Adipocyte (in vitro differentiated cells): Measurements from ENCODE around the gene TSPAN11.

ENCODE experiments used
- DNase-seq: peaks from one replicate; pipeline ENCODE4 v3.0.0-alpha.2; 2015; ENCODE audit warnings: low read depth
- H3K27me3 ChIP-seq: replicated peaks from 2 replicates; pipeline ENCODE4 v1.7.0; 2013; ENCODE audit warnings: mild to moderate bottlenecking, low read length, moderate library complexity; ENCODE audit not compliant: control insufficient read depth, insufficient read depth
- H3K36me3 ChIP-seq: 2 replicates; pipeline ENCODE4 v1.7.0; 2013; ENCODE audit warnings: low read length, mild to moderate bottlenecking, moderate library complexity; ENCODE audit not compliant: control insufficient read depth, insufficient read depth, severe bottlenecking
- H3K4me1 ChIP-seq: 2 replicates; pipeline ENCODE4 v1.7.0; 2013; ENCODE audit warnings: mild to moderate bottlenecking, low read length, moderate library complexity; ENCODE audit not compliant: control insufficient read depth, insufficient read depth
- H3K4me3 ChIP-seq: 2 replicates; pipeline ENCODE4 v1.7.0; 2013; ENCODE audit warnings: mild to moderate bottlenecking, low read length, moderate library complexity
- H3K9ac ChIP-seq: 2 replicates; pipeline ENCODE4 v1.7.0; 2013; ENCODE audit warnings: mild to moderate bottlenecking, low read length, moderate library complexity
- H3K9me3 ChIP-seq: 2 replicates; pipeline ENCODE4 v1.7.0; 2013; ENCODE audit warnings: mild to moderate bottlenecking, low read length, moderate library complexity; ENCODE audit not compliant: control insufficient read depth

Gene TSPAN11

GRCh38 chr12:31016057-31016456 lies 89.5 kb downstream of the TSPAN11 start:
- Histone ChIP-seq H3K27me3 (peaks cover 6% of the 10 kb centered on the region), H3K9me3 (no peaks in the 10 kb centered on the region), H3K4me3 (no peak overlapping the region), H3K9ac (no peak overlapping the region), H3K36me3 (no peaks in the 10 kb centered on the region), H3K4me1 (no peaks in the 10 kb centered on the region)
- DNase-seq: no peak

- no peak overlapping the region for H3K4me3 ChIP-seq
- H3K36me3 ChIP-seq: no peaks in the 10 kb centered on the region
- H3K9me3 ChIP-seq: no peaks in the 10 kb centered on the region
- H3K9ac ChIP-seq: no peak overlapping the region
- DNase-seq: no peak
- no peaks in the 10 kb centered on the region for H3K4me1 ChIP-seq
- H3K27me3 ChIP-seq: peaks cover 8% of the 10 kb centered on the region
Observed at GRCh38 chr12:31017535-31017934, 91.0 kb downstream of the TSPAN11 start.

- H3K36me3 ChIP-seq: no peaks in the 10 kb centered on the region
- DNase-seq: no peak
- no peaks in the 10 kb centered on the region for H3K9me3 ChIP-seq
- no peak overlapping the region for H3K4me3 ChIP-seq
- peaks cover 9% of the 10 kb centered on the region for H3K27me3 ChIP-seq
- H3K4me1 ChIP-seq: no peaks in the 10 kb centered on the region
- H3K9ac ChIP-seq: no peak overlapping the region
Observed at GRCh38 chr12:31018106-31018789, 91.7 kb downstream of the TSPAN11 start.

GRCh38 chr12:31018790-31019505 lies 92.4 kb downstream of the TSPAN11 start:
- DNase-seq: no peak
- H3K9me3 ChIP-seq: no peaks in the 10 kb centered on the region
- no peak overlapping the region for H3K4me3 ChIP-seq
- no peaks in the 10 kb centered on the region for H3K4me1 ChIP-seq
- H3K27me3 ChIP-seq: peaks cover 11% of the 10 kb centered on the region
- no peaks in the 10 kb centered on the region for H3K36me3 ChIP-seq
- no peak overlapping the region for H3K9ac ChIP-seq

- no peak for DNase-seq
- Histone ChIP-seq H3K36me3 (no peaks in the 10 kb centered on the region), H3K27me3 (peaks cover 11% of the 10 kb centered on the region), H3K4me1 (no peaks in the 10 kb centered on the region), H3K9me3 (no peaks in the 10 kb centered on the region), H3K4me3 (no peak overlapping the region), H3K9ac (no peak overlapping the region)
Observed at GRCh38 chr12:31019561-31019960, 93.0 kb downstream of the TSPAN11 start.

- Histone ChIP-seq H3K9ac (no peak overlapping the region), H3K4me1 (no peaks in the 10 kb centered on the region), H3K9me3 (no peaks in the 10 kb centered on the region), H3K27me3 (peaks cover 11% of the 10 kb centered on the region), H3K36me3 (no peaks in the 10 kb centered on the region), H3K4me3 (no peak overlapping the region)
- DNase-seq: no peak
Observed at GRCh38 chr12:31019976-31020375, 93.4 kb downstream of the TSPAN11 start.

- DNase-seq: no peak
- Histone ChIP-seq H3K9ac (no peak overlapping the region), H3K4me1 (no peaks in the 10 kb centered on the region), H3K36me3 (no peaks in the 10 kb centered on the region), H3K4me3 (no peak overlapping the region), H3K9me3 (no peaks in the 10 kb centered on the region), H3K27me3 (peaks cover 11% of the 10 kb centered on the region)
Observed at GRCh38 chr12:31020385-31021166, 94.0 kb downstream of the TSPAN11 start.

GRCh38 chr12:31021181-31021580 lies 94.6 kb downstream of the TSPAN11 start:
- H3K36me3 ChIP-seq: no peaks in the 10 kb centered on the region
- H3K9me3 ChIP-seq: no peaks in the 10 kb centered on the region
- peaks cover 11% of the 10 kb centered on the region for H3K27me3 ChIP-seq
- H3K4me1 ChIP-seq: no peaks in the 10 kb centered on the region
- no peak overlapping the region for H3K4me3 ChIP-seq
- no peak for DNase-seq
- no peak overlapping the region for H3K9ac ChIP-seq

- no peak for DNase-seq
- Histone ChIP-seq H3K27me3 (peaks cover 11% of the 10 kb centered on the region), H3K9me3 (no peaks in the 10 kb centered on the region), H3K4me1 (no peaks in the 10 kb centered on the region), H3K4me3 (no peak overlapping the region), H3K36me3 (no peaks in the 10 kb centered on the region), H3K9ac (no peak overlapping the region)
Observed at GRCh38 chr12:31021809-31022494, 95.4 kb downstream of the TSPAN11 start.

GRCh38 chr12:31023271-31023724 lies 96.8 kb downstream of the TSPAN11 start:
- no peaks in the 10 kb centered on the region for H3K9me3 ChIP-seq
- peaks cover 11% of the 10 kb centered on the region for H3K27me3 ChIP-seq
- H3K4me1 ChIP-seq: no peaks in the 10 kb centered on the region
- H3K36me3 ChIP-seq: no peaks in the 10 kb centered on the region
- DNase-seq: no peak
- no peak overlapping the region for H3K9ac ChIP-seq
- no peak overlapping the region for H3K4me3 ChIP-seq

GRCh38 chr12:31026202-31026601 lies 99.7 kb downstream of the TSPAN11 start:
- Histone ChIP-seq H3K4me1 (no peaks in the 10 kb centered on the region), H3K27me3 (peaks cover 11% of the 10 kb centered on the region), H3K9ac (no peak overlapping the region), H3K36me3 (no peaks in the 10 kb centered on the region), H3K4me3 (no peak overlapping the region), H3K9me3 (no peaks in the 10 kb centered on the region)
- no peak for DNase-seq
